ENCODE measurements around the gene MCCD1.
"Not testable (repeated sequence)": the region's sequence is repeated elsewhere in the genome, so short reads cannot be mapped to it uniquely, and the experiment has no call there.

DNA sequence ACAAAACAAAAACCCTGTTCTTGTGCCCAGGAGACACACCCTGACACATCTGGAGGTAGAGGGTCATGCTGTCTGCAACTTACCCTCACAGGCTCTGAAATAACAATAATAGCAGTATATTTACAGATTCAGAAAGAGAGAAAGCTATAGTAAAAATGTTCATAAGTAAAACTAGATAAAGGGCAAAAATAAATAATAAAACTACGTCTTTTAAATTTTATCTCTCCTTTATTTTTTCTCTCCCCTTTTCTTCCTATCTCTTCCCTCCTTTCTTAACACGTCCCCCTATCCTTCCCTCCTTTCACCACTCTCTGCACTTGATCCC is 35.2 kb upstream of the MCCD1 start:
- TF ChIP-seq, protein P1, sequence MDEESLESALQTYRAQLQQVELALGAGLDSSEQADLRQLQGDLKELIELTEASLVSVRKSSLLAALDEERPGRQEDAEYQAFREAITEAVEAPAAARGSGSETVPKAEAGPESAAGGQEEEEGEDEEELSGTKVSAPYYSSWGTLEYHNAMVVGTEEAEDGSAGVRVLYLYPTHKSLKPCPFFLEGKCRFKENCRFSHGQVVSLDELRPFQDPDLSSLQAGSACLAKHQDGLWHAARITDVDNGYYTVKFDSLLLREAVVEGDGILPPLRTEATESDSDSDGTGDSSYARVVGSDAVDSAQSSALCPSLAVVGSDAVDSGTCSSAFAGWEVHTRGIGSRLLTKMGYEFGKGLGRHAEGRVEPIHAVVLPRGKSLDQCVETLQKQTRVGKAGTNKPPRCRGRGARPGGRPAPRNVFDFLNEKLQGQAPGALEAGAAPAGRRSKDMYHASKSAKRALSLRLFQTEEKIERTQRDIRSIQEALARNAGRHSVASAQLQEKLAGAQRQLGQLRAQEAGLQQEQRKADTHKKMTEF (CRISPR knock-in tag; IDR thresholded peaks at IDR 0.05), result not testable (repeated sequence)
- not testable (repeated sequence) for TF ChIP-seq CBX2 (IDR thresholded peaks at IDR 0.05; ENCODE audit: low read depth, low read length); CBX2 (CRISPR knock-in tag; IDR thresholded peaks at IDR 0.05; ENCODE audit: low read depth); EZH2 (conservative IDR thresholded peaks at IDR 0.05; ENCODE audit: low read depth, low read length); FOXC1 (CRISPR knock-in tag; IDR thresholded peaks at IDR 0.05; ENCODE audit: borderline replicate concordance); SP1 (IDR thresholded peaks at IDR 0.05); SP1 (CRISPR knock-in tag; IDR thresholded peaks at IDR 0.05); BRD4 (CRISPR knock-in tag; IDR thresholded peaks at IDR 0.05); BRCA1 (CRISPR knock-in tag; IDR thresholded peaks at IDR 0.05); STAT5B (CRISPR knock-in tag; IDR thresholded peaks at IDR 0.05)
- TF ChIP-seq, protein P2, sequence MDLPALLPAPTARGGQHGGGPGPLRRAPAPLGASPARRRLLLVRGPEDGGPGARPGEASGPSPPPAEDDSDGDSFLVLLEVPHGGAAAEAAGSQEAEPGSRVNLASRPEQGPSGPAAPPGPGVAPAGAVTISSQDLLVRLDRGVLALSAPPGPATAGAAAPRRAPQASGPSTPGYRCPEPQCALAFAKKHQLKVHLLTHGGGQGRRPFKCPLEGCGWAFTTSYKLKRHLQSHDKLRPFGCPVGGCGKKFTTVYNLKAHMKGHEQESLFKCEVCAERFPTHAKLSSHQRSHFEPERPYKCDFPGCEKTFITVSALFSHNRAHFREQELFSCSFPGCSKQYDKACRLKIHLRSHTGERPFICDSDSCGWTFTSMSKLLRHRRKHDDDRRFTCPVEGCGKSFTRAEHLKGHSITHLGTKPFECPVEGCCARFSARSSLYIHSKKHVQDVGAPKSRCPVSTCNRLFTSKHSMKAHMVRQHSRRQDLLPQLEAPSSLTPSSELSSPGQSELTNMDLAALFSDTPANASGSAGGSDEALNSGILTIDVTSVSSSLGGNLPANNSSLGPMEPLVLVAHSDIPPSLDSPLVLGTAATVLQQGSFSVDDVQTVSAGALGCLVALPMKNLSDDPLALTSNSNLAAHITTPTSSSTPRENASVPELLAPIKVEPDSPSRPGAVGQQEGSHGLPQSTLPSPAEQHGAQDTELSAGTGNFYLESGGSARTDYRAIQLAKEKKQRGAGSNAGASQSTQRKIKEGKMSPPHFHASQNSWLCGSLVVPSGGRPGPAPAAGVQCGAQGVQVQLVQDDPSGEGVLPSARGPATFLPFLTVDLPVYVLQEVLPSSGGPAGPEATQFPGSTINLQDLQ (CRISPR knock-in tag; IDR thresholded peaks at IDR 0.05), result not testable (repeated sequence)
- TF ChIP-seq, protein P3, sequence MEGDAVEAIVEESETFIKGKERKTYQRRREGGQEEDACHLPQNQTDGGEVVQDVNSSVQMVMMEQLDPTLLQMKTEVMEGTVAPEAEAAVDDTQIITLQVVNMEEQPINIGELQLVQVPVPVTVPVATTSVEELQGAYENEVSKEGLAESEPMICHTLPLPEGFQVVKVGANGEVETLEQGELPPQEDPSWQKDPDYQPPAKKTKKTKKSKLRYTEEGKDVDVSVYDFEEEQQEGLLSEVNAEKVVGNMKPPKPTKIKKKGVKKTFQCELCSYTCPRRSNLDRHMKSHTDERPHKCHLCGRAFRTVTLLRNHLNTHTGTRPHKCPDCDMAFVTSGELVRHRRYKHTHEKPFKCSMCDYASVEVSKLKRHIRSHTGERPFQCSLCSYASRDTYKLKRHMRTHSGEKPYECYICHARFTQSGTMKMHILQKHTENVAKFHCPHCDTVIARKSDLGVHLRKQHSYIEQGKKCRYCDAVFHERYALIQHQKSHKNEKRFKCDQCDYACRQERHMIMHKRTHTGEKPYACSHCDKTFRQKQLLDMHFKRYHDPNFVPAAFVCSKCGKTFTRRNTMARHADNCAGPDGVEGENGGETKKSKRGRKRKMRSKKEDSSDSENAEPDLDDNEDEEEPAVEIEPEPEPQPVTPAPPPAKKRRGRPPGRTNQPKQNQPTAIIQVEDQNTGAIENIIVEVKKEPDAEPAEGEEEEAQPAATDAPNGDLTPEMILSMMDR (CRISPR knock-in tag; IDR thresholded peaks at IDR 0.05), result not testable (repeated sequence)

Data from HepG2 (cell line).